ENCODE data around the gene RNF213. TPM values are rescaled to one million over a fixed set of nuclear protein-coding genes. Genes with fewer than 3 reads are reported as not detected.

The RNF213 gene
- total RNA-seq, 2 donors from 2014 or later: 415 to 602 TPM

GRCh38 chr17:80445007-80445725 lies 184.5 kb downstream of the RNF213 start:
- no peak for ATAC-seq
- no peaks in the 10 kb centered on the region for H3K36me3 Mint-ChIP-seq
- no peak overlapping the region for H3K27ac Mint-ChIP-seq

DNA sequence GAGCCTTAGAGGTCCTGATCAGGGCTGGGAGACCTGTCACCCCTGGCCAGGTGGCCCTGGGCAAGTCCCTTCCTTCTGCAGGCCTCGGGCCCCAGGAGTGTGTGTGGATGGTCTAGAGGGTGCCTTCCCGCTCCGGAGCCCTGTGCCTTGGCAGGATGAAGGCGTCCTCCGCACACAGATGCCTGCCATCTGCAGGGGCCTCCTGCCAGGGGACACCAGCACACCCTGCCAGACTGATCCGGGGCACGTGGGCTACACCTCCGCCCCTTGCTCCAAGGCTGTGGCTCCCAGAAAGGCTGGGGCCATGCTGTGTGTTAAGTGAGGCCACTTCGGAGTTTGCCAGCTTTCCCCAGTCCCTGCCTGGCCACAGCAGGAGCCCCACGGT lies 185.1 kb downstream of the RNF213 start:
- no peaks in the 10 kb centered on the region for H3K9me3 Mint-ChIP-seq
- ATAC-seq (no peak), DNase-seq (ENCODE audit: low spot score in 2 of 2) (no peak)
- H3K36me3 Mint-ChIP-seq: no peaks in the 10 kb centered on the region
- H3K27ac Mint-ChIP-seq: no peak overlapping the region

More at GRCh38 chr17:80445007-80445725, 184.5 kb downstream of the RNF213 start:
- no peak for DNase-seq (ENCODE audit: low spot score in 2 of 2)
- H3K9me3 Mint-ChIP-seq: no peaks in the 10 kb centered on the region

DNA sequence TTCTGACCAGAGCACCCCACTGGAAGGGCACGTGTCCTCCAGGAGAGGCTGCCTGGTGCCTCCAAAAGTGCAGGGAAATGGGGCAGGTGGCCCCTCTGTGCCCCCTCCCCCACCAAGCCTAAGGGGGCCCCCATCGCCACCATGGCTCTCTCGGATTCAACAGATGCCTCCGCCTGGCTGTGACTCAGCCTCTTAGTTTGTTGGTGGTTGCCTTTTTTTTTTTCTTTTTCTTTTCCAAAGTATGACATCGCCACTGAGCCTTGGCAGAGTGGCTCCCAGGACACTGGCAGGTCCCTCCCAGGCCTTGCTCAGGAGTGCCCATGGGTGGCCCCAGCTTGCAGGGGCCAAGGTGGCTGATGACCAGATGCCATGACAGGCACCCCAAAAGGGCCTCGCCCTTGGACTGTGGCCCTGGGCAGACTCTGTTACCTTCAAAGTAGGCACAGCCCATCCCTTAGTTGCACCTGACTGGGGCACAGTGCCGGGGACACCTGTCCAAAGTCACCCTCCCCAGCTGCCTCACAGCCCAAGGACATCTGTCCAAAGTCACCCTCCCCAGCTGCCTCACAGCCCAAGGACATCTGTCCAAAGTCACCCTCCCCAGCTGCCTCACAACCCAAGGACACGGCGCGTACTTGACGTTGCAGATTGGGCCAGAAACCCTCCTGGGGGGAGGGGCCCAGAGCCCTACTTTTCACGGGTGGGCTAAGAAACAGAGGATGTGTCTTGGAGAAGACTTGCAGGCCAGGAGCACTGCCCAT lies 186.2 kb downstream of the RNF213 start:
- ATAC-seq: no peak
- Mint-ChIP-seq H3K36me3 (no peaks in the 10 kb centered on the region), H3K9me3 (no peaks in the 10 kb centered on the region), H3K27ac (no peak overlapping the region)
- no peak for DNase-seq (ENCODE audit: low spot score in 2 of 2)

DNA sequence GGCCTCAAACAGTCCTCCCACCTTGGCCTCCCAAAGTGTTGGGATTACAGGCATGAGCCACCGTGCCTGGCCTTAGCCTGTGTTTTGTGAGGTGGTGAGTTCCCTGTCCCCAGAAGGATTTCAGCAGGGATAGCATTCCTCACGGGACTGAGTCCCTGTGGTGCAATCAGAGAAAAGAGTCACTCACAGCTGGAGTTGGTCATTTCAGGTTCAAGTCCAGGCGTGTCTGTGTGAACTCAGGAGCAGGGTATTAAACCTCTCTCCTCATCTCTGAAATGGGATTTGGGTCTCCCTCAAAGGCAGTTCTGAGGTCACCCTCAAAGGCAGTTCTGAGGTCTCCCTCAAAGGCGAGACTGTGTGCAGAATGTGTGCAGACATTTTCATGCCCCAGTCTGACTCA lies 187.1 kb downstream of the RNF213 start:
- H3K36me3 Mint-ChIP-seq: no peaks in the 10 kb centered on the region
- no peak for DNase-seq (ENCODE audit: low spot score in 2 of 2)
- ATAC-seq: peak in 1 of 2 donors; percentile 14
- no peaks in the 10 kb centered on the region for H3K9me3 Mint-ChIP-seq
- H3K27ac Mint-ChIP-seq: peak overlapping the region in 1 of 2 donors; percentile 70

Other genes with a start within 250 kb of the RNF213 start
- 10 to 100 TPM in 1 of 2 donors, 1 to 10 TPM in 1; 5.2 to 10.2 TPM for gene TBC1D16, start 225.0 kb upstream of the RNF213 start, total RNA-seq
- gene CCDC40, start 224.2 kb upstream of the RNF213 start, total RNA-seq: under 1 TPM; 0.45 to 0.50 TPM
- gene GAA, start 159.3 kb upstream of the RNF213 start, total RNA-seq: 10 to 100 TPM; 34.2 to 36.3 TPM
- gene EIF4A3, start 113.7 kb upstream of the RNF213 start, total RNA-seq: 100 to 1,000 TPM; 105 to 144 TPM
- gene CARD14, start 90.8 kb upstream of the RNF213 start, total RNA-seq: under 1 TPM in 1 of 2 donors, not detected in 1; 0.19 TPM
- gene SGSH, start 40.5 kb upstream of the RNF213 start, total RNA-seq: 10 to 100 TPM; 34.8 to 39.0 TPM
- 10 to 100 TPM in 1 of 2 donors, 1 to 10 TPM in 1; 7.5 to 13.1 TPM for gene SLC26A11, start 40.4 kb upstream of the RNF213 start, total RNA-seq
- 10 to 100 TPM in 1 of 2 donors, 1 to 10 TPM in 1; 8.8 to 13.0 TPM for gene ENDOV, start 154.3 kb downstream of the RNF213 start, total RNA-seq
- gene NPTX1, start 215.8 kb downstream of the RNF213 start, total RNA-seq: 100 to 1,000 TPM in 1 of 2 donors, 10 to 100 TPM in 1; 23.0 to 135 TPM